ENCODE measurements around the gene CNGA2.

Gene CNGA2

GRCh38 chrX:151776181-151776731 lies 41.7 kb downstream of the CNGA2 start:
- FAIRE-seq (no peak), DNase-seq (ENCODE audit: insufficient read length, low spot score) (no peak)
- TF ChIP-seq POU2F2 (IDR thresholded peaks at IDR 0.05; ENCODE audit: low read depth, low read length) = no peak
- TF ChIP-seq POLR2AphosphoS5 (IDR thresholded peaks at IDR 0.05; ENCODE audit: low read depth, low read length) = no peak
- no peak for TF ChIP-seq PAX5 (IDR thresholded peaks at IDR 0.05; ENCODE audit: insufficient read depth, low read length, severe bottlenecking)

GRCh38 chrX:151776936-151777335 lies 42.4 kb downstream of the CNGA2 start:
- DNase-seq (ENCODE audit: insufficient read length, low spot score) (no peak), FAIRE-seq (no peak)
- TF ChIP-seq POLR2A (IDR thresholded peaks at IDR 0.05; ENCODE audit: low read depth, low read length) (no peak), PAX5 (IDR thresholded peaks at IDR 0.05; ENCODE audit: insufficient read depth, low read length, severe bottlenecking) (no peak), SPI1 (IDR thresholded peaks at IDR 0.05; ENCODE audit: low read depth, low read length) (no peak), POU2F2 (IDR thresholded peaks at IDR 0.05; ENCODE audit: low read depth, low read length) (no peak)

- TF ChIP-seq PAX5 (IDR thresholded peaks at IDR 0.05; ENCODE audit: insufficient read depth, low read length, severe bottlenecking) = no peak
- no peak for TF ChIP-seq POLR2A (IDR thresholded peaks at IDR 0.05; ENCODE audit: low read depth, low read length)
- no peak for TF ChIP-seq POU2F2 (IDR thresholded peaks at IDR 0.05; ENCODE audit: low read depth, low read length)
- TF ChIP-seq TAF1 (IDR thresholded peaks at IDR 0.05; ENCODE audit: low read depth, low read length) = no peak
- no peak for TF ChIP-seq SPI1 (IDR thresholded peaks at IDR 0.05; ENCODE audit: low read depth, low read length)
- no peak for TF ChIP-seq POLR2AphosphoS5 (IDR thresholded peaks at IDR 0.05; ENCODE audit: low read depth, low read length)
- FAIRE-seq (no peak), DNase-seq (ENCODE audit: insufficient read length, low spot score) (no peak)
Observed at GRCh38 chrX:151779258-151779657, 44.7 kb downstream of the CNGA2 start.

GRCh38 chrX:151780621-151781020 lies 46.1 kb downstream of the CNGA2 start:
- FAIRE-seq = no peak
- DNase-seq (ENCODE audit: insufficient read length, low spot score) = no peak
- no peak for TF ChIP-seq TAF1 (IDR thresholded peaks at IDR 0.05; ENCODE audit: low read depth, low read length)
- no peak for TF ChIP-seq POLR2A (IDR thresholded peaks at IDR 0.05; ENCODE audit: low read depth, low read length)
- no peak for TF ChIP-seq POU2F2 (IDR thresholded peaks at IDR 0.05; ENCODE audit: low read depth, low read length)
- TF ChIP-seq POLR2AphosphoS5 (IDR thresholded peaks at IDR 0.05; ENCODE audit: low read depth, low read length) = no peak
- no peak for TF ChIP-seq SPI1 (IDR thresholded peaks at IDR 0.05; ENCODE audit: low read depth, low read length)
- no peak for TF ChIP-seq PAX5 (IDR thresholded peaks at IDR 0.05; ENCODE audit: insufficient read depth, low read length, severe bottlenecking)

- FAIRE-seq (no peak), DNase-seq (ENCODE audit: insufficient read length, low spot score) (no peak)
- TF ChIP-seq SPI1 (IDR thresholded peaks at IDR 0.05; ENCODE audit: low read depth, low read length) (no peak), TAF1 (IDR thresholded peaks at IDR 0.05; ENCODE audit: low read depth, low read length) (no peak), POU2F2 (IDR thresholded peaks at IDR 0.05; ENCODE audit: low read depth, low read length) (no peak), POLR2A (IDR thresholded peaks at IDR 0.05; ENCODE audit: low read depth, low read length) (no peak)
Observed at GRCh38 chrX:151789179-151789800, 54.7 kb downstream of the CNGA2 start.

GRCh38 chrX:151790481-151791160 lies 56.1 kb downstream of the CNGA2 start:
- TF ChIP-seq POLR2AphosphoS5 (IDR thresholded peaks at IDR 0.05; ENCODE audit: low read depth, low read length) = no peak
- TF ChIP-seq TAF1 (IDR thresholded peaks at IDR 0.05; ENCODE audit: low read depth, low read length) = no peak
- no peak for TF ChIP-seq POLR2A (IDR thresholded peaks at IDR 0.05; ENCODE audit: low read depth, low read length)
- TF ChIP-seq POU2F2 (IDR thresholded peaks at IDR 0.05; ENCODE audit: low read depth, low read length) = no peak
- TF ChIP-seq SPI1 (IDR thresholded peaks at IDR 0.05; ENCODE audit: low read depth, low read length) = no peak
- no peak for TF ChIP-seq PAX5 (IDR thresholded peaks at IDR 0.05; ENCODE audit: insufficient read depth, low read length, severe bottlenecking)
- FAIRE-seq = no peak
- DNase-seq (ENCODE audit: insufficient read length, low spot score) = no peak

GRCh38 chrX:151791961-151792360 lies 57.4 kb downstream of the CNGA2 start:
- TF ChIP-seq PAX5 (IDR thresholded peaks at IDR 0.05; ENCODE audit: insufficient read depth, low read length, severe bottlenecking) = no peak
- no peak for TF ChIP-seq POLR2AphosphoS5 (IDR thresholded peaks at IDR 0.05; ENCODE audit: low read depth, low read length)
- TF ChIP-seq TAF1 (IDR thresholded peaks at IDR 0.05; ENCODE audit: low read depth, low read length) = no peak
- no peak for TF ChIP-seq POLR2A (IDR thresholded peaks at IDR 0.05; ENCODE audit: low read depth, low read length)
- TF ChIP-seq SPI1 (IDR thresholded peaks at IDR 0.05; ENCODE audit: low read depth, low read length) = no peak
- TF ChIP-seq POU2F2 (IDR thresholded peaks at IDR 0.05; ENCODE audit: low read depth, low read length) = no peak
- DNase-seq (ENCODE audit: insufficient read length, low spot score) = no peak
- no peak for FAIRE-seq

- TF ChIP-seq POLR2A (IDR thresholded peaks at IDR 0.05; ENCODE audit: low read depth, low read length) = no peak
- TF ChIP-seq TAF1 (IDR thresholded peaks at IDR 0.05; ENCODE audit: low read depth, low read length) = no peak
- no peak for TF ChIP-seq PAX5 (IDR thresholded peaks at IDR 0.05; ENCODE audit: insufficient read depth, low read length, severe bottlenecking)
- TF ChIP-seq SPI1 (IDR thresholded peaks at IDR 0.05; ENCODE audit: low read depth, low read length) = no peak
- no peak for TF ChIP-seq POLR2AphosphoS5 (IDR thresholded peaks at IDR 0.05; ENCODE audit: low read depth, low read length)
- TF ChIP-seq POU2F2 (IDR thresholded peaks at IDR 0.05; ENCODE audit: low read depth, low read length) = no peak
- no peak for DNase-seq (ENCODE audit: insufficient read length, low spot score)
- FAIRE-seq = no peak
Observed at GRCh38 chrX:151792505-151792904, 58.0 kb downstream of the CNGA2 start.

- TF ChIP-seq SPI1 (IDR thresholded peaks at IDR 0.05; ENCODE audit: low read depth, low read length) (no peak), POU2F2 (IDR thresholded peaks at IDR 0.05; ENCODE audit: low read depth, low read length) (no peak), POLR2AphosphoS5 (IDR thresholded peaks at IDR 0.05; ENCODE audit: low read depth, low read length) (no peak), PAX5 (IDR thresholded peaks at IDR 0.05; ENCODE audit: insufficient read depth, low read length, severe bottlenecking) (no peak), POLR2A (IDR thresholded peaks at IDR 0.05; ENCODE audit: low read depth, low read length) (no peak), TAF1 (IDR thresholded peaks at IDR 0.05; ENCODE audit: low read depth, low read length) (no peak)
- no peak for FAIRE-seq
- DNase-seq (ENCODE audit: insufficient read length, low spot score) = no peak
Observed at GRCh38 chrX:151793886-151794285, 59.3 kb downstream of the CNGA2 start.

Data from GM12891 (cell line).